Activated naive CD4-positive, alpha-beta T cell (primary cell): Measurements from ENCODE around the gene RAB35.

Experiments used
- DNase-seq, 4 experiments: peaks; one replicate each; lab custom pipeline; 2025; lab: John Stamatoyannopoulos, UW

Gene RAB35

DNA sequence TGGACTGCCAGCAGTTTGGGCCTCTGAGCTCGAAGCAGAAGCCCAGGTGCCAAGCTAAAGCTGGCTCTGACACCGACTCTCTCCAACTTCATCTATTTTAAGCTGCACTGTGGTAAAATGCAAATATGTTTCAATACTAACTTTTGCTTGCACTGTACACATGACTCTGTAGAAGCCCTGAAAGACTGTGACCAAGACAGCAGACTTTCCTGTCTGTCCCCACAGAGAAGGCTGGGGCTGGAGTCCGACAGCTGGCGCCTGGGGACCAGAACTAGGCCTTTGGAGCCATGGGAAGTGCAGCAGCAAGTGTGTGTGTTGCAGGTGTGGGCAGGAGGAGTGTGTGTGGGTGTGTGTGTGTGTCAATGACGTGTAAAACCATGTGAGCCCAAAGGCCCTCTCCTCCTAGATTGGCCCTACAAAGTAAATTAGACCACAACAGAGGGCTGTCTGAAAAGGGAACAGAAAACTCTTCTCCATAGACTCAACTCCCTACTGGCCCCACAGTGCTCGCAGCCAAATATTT is 16.4 kb upstream of the RAB35 start:
- DNase-seq, result no peak

DNA sequence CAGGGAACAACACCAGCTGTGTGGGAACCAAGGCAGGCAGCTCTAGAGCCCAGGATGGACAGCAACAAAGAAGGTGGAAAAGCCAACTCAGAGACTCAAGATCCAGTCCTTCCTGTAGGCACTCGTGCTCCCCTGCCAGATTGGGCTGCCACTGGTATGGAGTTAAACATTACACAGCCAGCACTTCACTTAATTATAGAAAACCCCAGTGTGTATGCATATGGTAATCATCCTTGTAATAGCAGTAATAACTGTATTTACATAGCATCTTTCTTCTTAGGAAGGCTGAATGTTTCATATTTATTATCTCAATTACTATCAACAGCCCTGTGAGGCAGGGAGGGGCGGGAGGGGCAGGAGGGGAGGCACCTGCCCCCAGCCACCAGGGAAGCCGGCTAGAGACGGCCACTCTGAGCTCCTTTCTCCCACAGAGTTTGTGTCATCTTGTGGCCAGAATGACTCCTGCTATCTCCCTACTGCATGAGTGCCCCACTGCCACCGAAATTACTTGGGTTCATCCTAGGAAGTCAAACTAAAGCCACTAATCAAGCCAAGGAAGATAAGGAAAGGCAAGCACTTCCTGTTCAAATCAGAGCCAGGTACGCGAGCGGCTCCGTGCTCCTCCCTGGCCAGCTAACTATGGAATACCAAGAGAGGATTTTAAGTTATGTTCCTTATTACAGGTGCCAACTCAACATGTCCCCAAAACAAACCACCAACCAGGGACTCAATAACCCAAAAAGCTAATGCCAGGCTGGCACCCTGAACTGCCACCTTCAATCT is 15.7 kb upstream of the RAB35 start:
- no peak for DNase-seq

DNA sequence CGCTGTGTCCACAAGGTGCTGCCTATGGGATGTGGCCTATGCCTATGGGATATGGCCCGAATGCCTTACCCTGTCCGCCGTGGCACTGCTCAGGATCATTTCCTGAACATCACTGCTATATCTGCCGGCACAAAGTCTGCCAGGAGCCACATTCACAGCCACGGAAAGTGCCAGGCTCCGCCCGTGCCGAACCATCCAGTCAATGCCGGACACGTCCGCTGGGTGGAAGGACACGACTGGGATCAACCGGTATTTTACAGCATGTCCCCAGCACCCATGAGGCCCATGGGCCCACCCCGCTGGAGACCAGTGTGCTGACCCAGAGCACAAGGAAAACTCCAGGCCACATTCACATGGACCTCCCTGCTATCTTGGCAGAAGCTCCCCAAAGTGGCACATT is 14.6 kb upstream of the RAB35 start:
- no peak for DNase-seq

DNA sequence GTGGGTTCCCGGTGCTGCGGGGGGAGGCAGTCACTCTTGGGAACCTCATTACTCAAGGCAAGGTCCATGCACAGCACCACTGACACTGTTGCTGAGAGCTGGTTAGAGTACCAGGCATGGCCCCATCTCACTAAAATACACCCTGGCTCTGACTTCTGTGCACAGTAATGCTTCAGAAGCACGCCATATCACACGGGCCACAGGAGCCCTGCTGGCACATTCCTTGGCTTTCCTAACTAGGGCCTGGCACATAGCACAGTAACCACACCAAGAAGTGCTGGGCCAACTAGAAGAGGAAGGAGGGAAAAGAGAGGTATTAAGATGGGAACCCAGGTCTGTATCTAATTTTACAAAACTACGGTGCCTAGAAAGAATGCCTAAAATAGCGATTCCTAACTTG is 13.5 kb upstream of the RAB35 start:
- DNase-seq, result no peak

DNA sequence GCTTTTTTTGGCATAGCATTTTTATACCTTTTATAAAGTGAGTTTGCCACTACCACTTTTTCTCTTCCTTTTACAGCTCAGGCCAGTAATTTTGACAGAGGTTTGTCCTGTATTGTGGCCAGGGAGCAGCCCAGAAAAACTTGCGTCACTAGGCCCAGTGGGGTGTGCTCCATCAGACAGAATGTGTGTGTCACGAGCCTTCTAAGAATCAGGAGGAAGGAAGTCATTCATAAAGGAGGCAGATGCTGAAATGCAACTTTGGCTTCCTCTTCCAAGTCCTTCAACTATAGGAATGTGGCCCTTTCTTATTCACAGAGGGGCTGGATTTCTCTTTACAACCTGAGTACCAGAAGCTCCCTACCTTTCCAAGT is 10.1 kb upstream of the RAB35 start:
- DNase-seq, result no peak

DNA sequence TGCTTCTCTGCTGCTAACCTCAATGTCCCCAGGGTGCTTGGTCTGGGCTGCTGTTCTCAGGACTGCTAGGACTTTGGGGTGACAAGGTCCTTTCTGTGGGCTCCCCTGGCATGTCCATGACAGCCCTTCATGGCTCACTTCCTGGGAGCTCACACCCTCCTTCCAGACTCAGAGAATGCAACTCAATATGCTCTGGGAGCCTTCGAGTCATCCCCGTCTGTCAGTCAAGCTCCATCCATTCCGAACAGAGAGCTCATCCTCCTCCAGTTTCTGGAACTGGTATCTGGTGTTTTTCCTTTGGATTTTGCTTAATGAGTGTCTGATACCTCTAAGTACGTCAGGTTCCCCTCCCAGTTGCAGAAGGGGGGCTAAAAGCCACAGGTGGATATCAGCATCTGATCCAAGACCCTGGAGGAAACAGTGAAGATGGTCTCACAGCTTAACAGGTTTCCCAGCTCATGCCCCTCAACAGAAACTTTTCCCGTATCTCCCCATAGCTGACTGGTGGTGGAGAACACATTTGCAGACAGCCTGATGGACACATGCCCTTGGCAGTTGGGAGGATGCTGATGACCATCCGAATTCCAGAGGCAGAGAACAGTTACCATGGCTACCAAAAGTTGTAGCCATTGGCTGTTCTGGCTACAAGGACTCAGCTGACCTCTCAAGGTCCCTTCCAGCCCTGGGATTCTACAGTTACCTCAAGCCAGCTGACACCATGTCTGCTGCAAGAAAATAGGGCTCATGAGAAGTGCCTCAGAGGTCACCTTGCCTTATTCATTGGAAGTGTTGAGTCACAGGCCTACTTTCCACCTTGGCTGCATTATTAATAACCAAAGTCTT is 9.5 kb upstream of the RAB35 start:
- no peak for DNase-seq

DNA sequence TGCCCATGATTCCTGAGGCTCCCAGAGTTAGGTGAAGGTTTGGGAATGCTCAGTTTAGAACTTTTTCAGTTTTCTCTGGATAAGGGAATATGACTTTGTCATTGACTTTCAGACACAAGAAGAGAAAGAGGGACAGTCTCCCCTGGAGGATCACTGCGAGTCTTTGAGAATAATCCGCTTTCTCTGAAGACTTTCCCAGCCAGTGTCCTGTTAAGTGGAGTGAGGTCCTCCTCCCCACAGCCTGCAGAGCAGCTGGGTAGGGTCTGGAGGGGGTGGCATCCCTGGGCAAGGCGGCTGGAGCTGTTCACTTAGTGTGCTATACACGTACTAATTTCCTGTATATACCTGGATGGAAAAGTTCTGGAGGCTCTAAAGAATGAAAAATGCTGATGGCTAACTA is 8.5 kb upstream of the RAB35 start:
- DNase-seq, result no peak

DNA sequence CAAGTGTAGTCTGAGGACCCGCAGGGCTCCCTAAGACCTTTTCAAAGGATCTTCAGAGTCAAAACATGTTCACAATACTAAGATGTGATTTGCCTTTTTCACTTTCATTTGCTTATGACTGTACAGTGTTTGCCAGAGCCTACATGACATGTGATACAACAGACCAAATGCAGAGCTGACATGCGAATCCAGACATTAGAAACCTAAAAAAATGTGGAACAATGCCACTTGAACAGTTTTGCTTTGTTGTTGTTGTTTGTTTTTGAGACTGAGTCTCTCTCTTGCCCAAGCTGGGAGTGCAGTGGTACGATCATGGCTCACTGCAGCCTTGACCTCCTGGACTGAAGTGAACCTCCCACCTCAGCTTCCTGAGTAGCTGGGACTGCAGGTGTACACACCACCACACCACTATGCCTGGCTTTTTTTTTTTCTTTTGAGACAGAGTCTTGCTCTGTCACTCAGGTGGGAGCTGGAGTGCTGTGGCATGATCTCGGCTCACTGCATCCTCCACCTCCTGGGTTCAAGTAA is 5.3 kb upstream of the RAB35 start:
- no peak for DNase-seq

DNA sequence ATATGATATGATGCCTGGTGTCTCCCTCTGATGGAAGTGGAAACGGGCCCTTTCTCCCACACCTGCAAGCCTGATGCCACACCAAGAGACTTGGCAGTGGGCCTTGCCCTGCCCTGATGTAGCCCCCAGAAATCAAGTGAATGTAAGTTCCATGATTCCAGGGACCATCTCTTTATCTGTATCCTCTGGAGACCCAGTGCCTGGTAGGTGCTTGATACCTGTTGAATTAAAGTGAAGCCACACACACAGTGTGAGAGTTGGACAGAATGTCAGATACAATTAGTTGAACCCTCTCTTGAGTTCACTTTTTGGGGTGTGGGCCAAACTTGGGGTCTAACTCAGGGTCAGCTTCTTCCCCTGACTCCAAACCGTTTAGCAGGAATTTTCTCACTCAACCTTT is 4.8 kb upstream of the RAB35 start:
- no peak for DNase-seq

DNA sequence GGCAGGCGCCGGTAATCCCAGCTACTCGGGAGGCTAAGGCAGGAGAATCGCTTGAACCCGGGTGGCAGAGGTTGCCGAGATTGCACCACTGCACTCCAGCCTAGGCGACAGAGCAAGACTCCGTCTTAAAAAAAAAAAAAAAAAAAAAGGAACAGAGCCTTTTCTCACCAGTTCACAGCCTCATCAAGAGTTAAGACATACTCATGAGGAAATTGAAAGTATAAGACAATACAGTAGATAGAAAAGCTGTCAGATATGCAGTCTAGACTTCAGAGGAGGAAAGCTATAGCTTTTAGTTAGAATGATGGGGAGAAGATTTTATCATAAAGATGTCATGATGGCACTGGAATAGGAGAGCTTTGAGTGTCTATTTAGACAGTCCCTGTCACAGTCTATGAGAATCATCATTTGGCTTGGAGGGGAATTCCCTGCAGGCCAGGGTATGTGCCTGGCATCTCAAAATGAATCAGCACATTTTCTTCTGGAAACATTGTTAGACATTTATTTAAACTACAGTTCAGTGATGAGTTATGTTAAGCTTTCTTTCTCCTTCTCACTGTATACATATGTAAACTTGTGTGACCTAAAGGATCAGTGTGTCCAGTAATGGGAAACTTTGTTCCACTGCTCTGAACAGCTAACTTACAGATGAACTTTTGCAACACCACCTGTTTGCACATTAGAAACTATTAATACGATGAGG is 2.9 kb upstream of the RAB35 start:
- DNase-seq, result no peak

DNA sequence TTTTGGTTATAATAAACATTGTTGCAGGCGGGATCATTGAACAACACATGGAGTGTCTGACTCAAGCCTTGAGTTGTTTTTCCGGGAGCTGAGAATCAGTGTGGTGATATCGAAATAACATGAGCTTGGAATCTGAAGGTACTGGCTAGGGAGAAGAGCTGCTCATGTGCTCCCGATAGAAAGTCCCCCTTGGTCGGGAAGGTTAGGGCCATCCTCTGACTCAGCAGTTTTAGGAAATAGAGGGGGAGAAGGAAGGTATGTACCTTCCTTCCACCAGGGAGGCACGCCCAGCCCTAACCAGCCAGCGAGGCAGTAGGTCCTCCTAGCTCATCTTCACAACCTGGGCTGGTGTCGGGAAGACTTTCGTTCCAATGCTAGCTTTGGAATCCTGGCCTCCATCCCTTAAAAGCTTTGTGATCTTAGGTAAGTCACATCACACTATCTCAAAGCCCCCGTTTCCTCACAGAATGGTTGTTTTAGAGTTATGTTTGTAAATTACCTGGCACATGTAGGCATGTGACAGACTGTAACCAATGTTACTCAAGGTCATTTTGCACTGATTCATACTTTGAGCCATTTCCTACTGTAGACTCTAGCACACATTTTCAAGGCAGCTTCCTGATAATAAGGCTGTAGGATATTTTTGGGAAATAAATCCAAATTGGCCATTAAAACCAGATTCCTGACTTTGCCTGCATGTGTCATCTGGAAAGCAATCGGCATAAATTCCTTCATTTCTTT is 1.9 kb upstream of the RAB35 start:
- DNase-seq, result no peak

DNA sequence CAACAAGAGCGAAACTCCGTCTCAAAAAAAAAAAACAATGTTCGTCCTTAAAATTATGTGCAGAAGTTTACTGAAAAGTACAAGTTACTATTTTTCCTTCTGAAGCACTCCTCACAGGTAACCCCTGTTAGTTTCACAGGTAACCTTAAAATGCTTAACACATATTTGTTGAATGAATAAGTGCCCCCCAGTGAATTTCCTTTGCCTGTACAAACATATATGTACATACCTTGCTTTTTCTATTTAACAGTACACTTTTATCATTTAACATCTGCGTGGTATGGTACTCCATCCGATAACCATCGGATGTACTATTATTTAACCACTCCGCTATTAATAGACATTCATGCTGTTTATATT is 1.4 kb upstream of the RAB35 start:
- DNase-seq, result no peak

DNA sequence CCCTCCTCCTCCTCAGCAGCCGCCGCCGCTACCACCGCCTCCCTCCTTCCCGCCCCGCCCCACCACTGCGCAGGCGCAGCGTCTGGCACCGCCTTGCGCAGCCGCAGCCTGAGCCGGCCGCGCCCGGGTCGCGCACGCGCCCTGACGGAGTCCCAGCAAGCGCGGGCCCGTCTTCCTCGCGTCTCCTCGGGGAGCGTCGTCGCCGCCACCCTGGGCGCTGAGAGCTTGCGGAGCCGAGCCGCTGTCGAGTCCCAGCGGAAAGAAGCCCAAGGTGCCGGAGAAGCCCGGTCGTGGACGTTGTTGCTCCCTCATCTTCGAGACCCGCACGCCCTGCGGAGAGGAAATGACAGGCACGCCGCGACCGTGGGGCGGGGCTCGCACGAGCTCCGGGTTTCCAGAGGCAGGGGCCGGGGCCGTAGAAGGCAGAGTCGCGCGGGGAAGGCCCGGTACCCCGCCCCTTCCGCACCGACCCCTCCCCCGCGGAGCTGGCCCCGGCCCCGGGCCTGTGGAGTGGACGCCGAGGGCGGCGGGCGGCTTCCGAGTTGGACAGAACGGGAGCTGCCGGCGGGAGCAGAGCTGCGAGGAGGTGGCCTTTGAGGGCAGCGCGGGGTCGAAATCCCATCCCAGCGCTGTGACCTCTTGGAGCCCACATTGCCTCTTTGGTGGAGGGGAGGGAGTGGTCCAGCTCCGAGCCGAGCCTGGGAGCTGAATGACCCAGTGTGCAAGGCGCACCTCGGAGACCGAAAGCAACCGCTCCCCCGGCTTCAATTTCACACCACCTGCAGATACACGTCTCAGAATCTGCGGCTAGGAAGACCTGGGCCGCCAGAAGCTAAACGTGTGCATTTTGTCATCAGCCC is 469 bp upstream of the RAB35 start:
- DNase-seq, result peak; percentile 94 to 97 (median 95)

DNA sequence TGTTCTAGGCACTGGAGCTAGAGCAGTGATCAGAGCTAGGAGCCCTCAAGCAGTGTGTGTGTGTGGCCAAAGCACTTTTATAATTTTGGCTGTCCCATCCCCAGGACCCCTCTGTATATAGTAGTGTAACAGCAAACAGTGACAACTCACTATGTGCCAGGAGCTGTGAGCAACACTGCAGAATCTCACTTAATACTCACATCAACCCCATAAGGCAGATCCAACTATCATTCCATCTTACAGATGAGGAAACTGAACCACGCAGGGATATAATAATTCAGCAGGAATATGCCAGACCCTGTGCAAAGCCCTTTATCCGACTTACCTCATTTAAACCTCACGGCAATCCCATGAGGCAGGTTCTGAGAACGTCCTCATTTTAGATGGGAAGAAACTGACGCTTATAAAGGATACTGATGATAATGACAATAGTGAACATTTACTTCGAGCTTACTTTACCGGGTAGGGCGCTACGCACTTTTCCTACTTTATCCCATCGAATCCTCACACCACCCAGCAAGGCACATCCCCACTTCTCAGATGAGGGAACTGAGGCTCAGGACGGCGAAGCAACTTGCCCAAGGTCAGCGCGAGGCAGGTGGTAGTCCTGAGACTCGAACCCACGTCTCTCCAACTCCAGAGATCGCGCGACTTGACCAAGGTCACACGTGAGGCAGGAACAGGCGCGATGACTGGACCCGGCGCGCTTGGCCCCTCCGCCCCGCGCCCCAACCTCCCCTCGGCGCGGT is 687 bp downstream of the RAB35 start:
- no peak for DNase-seq

DNA sequence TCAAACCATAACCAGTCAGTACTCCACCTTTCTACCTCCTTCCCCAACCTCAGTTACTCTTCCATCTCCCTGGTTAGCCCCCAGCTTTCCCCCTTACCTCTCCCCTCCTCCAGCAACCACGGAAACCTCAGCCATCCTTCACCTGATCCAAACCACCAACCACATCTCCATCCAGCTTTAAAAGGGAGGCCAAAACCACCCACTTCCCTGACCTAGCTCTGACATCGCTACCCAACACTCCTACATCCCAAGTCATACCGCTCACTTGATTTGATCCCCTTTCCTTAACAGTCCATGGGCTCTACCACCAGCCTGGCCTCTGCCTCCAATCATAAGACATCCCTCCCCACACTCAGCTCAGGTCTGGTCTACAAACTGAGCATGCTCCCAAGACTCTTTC is 1.5 kb downstream of the RAB35 start:
- DNase-seq, result no peak

DNA sequence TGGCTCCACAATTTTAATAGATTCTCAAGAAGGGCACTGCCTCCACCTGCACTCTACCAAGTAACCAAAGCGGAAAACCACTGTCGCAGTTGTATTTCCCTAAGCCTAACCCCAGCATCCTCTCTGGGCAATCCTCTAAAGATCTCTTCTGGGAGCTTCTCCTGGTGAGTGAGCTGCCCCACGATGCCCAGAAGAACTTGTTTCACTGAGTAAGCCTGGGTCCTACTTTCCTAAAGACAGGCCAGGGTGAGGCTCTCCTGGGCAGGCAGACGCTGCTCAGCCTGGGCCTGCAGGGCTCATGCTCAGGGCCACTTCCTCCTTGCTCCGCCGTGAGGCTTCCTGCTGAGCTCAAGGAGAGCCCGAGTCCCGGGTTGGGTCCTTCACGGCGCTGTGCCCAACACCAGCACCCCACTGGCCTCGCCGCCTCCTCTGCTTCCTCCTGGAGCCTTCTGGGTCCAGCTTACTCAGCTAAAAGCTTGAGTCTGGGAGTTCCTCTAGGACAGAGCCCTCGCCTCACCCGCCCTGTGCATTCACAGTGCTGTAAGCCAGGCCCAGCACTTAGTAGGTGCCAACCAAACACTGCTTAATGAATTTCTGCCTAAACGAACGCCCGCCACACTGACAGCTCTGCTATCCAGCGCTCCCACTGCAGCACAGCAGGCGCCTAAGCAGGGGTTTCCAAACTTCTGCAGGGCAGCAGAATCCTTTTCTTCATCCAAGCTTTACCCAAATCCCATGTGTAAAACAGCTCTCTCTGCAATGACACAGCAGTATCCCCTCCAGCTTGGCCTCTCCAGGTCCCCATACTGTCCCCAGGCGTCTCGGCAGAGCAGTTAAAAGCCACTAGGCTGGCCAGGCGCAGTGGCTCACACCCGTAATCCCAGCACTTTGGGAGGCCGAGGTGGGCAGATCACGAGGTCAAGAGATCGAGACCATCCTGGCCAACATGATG is 5.7 kb downstream of the RAB35 start:
- peak in 2 of 4 experiments; percentile 8 to 26 for DNase-seq

DNA sequence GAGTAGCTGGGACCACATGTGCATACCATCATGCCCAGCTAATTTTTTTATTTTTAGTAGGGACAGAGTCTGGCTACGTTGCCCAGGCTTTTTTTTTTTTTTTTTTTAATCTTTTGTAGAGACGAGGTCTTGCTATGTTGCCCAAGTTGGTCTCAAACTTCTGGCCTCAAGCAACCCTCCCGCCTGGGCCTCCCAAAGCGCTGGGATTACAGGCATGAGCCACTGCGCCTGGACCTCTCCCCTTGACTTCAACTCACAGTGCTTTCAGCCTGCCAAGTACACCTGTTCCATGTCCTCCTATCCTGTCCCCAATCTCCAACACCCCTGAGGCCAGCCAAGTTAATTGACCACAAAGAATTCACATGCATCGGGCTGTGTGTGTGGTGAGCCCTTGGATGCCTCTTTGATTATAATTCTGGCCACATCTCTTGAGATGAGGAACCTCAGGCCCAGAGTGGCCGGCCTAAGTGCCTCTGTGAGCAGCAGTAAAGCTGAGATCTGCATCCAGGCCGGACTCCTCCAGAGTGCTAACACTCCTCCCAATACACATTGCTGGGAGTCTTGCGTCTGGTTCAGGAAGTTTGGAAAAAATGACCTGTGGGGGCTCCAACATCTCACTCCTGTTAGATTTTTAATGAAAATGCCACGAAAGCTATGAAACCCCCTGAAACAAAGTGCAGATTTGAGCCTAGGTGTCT is 6.8 kb downstream of the RAB35 start:
- DNase-seq, result no peak

DNA sequence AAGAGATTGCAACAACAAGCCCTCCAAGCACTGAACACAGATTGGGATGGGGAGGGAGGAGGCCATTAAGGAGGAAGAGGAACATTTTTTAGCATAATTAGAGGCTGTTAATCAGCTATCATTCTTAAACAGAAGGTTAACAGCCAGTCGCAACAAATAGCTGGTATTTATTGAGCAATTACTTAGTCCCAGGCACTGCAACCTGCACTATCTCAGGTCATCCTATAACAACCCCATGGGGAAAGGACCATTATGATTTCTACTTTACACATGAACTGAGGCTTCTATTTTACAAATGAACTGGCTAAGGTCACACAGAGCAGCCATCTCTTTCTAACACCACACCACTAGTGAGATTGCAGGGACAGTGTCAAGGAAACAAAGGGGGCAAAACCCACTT is 10.4 kb downstream of the RAB35 start:
- no peak for DNase-seq
